NB4 (cell line): Measurements from ENCODE around the gene MRPL2.

Experiments used
- DNase-seq: peaks from one replicate; pipeline ENCODE4 v3.0.0; 2010; ENCODE audit warnings: low read depth
- H3K4me3 ChIP-seq: one replicate; pipeline ENCODE4 v1.5.1; 2011; ENCODE audit warnings: mild to moderate bottlenecking, low read depth, low read length, moderate library complexity
- MYC ChIP-seq: IDR thresholded peaks from 2 replicates; pipeline ENCODE4 v1.6.1; 2011; ENCODE audit warnings: low read depth, low read length
- POLR2A ChIP-seq: IDR thresholded peaks from 2 replicates; pipeline ENCODE4 v1.6.1; 2011; ENCODE audit warnings: mild to moderate bottlenecking; ENCODE audit not compliant: insufficient read length; ENCODE audit errors: extremely low read depth
- TF ChIP-seq, protein P1 (sequence below): IDR thresholded peaks from one replicate; pipeline ENCODE4 v1.5.1; 2012; ENCODE audit warnings: low read depth, low read length
- TF ChIP-seq, protein P2 (sequence below): IDR thresholded peaks from 2 replicates; pipeline ENCODE4 v1.6.1; 2011; ENCODE audit warnings: low read depth, low read length

MRPL2 gene

GRCh38 chr6:43062818-43063217, 3.6 kb upstream of the MRPL2 start:
- TF ChIP-seq, protein P1, sequence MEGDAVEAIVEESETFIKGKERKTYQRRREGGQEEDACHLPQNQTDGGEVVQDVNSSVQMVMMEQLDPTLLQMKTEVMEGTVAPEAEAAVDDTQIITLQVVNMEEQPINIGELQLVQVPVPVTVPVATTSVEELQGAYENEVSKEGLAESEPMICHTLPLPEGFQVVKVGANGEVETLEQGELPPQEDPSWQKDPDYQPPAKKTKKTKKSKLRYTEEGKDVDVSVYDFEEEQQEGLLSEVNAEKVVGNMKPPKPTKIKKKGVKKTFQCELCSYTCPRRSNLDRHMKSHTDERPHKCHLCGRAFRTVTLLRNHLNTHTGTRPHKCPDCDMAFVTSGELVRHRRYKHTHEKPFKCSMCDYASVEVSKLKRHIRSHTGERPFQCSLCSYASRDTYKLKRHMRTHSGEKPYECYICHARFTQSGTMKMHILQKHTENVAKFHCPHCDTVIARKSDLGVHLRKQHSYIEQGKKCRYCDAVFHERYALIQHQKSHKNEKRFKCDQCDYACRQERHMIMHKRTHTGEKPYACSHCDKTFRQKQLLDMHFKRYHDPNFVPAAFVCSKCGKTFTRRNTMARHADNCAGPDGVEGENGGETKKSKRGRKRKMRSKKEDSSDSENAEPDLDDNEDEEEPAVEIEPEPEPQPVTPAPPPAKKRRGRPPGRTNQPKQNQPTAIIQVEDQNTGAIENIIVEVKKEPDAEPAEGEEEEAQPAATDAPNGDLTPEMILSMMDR: no peak
- TF ChIP-seq POLR2A (no peak), MYC (no peak)
- TF ChIP-seq, protein P2, sequence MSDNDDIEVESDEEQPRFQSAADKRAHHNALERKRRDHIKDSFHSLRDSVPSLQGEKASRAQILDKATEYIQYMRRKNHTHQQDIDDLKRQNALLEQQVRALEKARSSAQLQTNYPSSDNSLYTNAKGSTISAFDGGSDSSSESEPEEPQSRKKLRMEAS: no peak
- H3K4me3 ChIP-seq: no peak overlapping the region
- DNase-seq: no peak

GRCh38 chr6:43061861-43062260, 2.6 kb upstream of the MRPL2 start:
- H3K4me3 ChIP-seq: no peak overlapping the region
- TF ChIP-seq, protein P1: no peak
- TF ChIP-seq, protein P2: no peak
- TF ChIP-seq POLR2A: no peak
- TF ChIP-seq MYC: no peak
- DNase-seq: no peak

DNA sequence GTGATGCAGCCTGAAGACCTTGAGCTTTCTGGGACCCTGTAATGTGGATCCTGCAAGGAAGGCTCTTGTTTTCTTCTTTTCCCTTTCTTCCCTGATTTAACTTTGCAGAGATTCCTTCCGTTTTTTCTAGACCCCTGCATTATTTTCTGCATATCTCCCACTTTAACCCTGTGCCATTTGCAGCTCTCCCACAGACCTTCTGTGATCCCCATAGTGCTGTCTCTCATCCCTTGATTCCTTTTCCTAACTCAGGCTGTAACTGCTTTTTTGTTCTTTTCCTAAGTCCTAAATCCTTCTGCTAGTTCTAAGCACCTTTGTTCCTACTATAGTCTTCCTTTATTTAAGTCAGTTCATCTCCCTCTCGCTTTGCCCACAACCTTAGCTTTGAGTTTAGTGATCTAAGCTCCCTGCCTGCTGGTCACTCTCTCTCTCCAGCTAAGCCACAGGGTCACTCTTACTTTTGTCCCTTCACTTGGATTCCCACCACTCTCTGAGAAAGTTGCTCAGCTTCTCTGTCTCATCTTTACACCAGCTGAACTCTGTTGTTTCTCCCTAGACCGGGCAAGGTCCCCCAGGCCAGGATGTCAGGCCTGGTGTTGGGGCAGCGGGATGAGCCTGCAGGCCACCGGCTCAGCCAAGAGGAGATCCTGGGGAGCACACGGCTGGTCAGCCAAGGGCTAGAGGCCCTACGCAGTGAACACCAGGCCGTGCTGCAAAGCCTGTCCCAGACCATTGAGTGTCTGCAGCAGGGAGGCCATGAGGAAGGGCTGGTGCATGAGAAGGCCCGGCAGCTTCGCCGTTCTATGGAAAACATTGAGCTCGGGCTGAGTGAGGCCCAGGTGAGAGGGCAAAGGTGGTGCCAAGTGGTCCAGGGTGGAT, 1.8 kb upstream of the MRPL2 start:
- H3K4me3 ChIP-seq: no peak overlapping the region
- TF ChIP-seq, protein P2: no peak
- no peak for TF ChIP-seq MYC
- TF ChIP-seq, protein P1: no peak
- no peak for TF ChIP-seq POLR2A
- no peak for DNase-seq

- no peak for DNase-seq
- peak overlapping the region; percentile 99 for H3K4me3 ChIP-seq
- TF ChIP-seq, protein P1: no peak
- TF ChIP-seq POLR2A: no peak
- TF ChIP-seq, protein P2: no peak
- TF ChIP-seq MYC: 0 out of 2 replicates have a peak, but pooled peaks have one; percentile 30
Observed at GRCh38 chr6:43060034-43060754, 960 bp upstream of the MRPL2 start.

DNA sequence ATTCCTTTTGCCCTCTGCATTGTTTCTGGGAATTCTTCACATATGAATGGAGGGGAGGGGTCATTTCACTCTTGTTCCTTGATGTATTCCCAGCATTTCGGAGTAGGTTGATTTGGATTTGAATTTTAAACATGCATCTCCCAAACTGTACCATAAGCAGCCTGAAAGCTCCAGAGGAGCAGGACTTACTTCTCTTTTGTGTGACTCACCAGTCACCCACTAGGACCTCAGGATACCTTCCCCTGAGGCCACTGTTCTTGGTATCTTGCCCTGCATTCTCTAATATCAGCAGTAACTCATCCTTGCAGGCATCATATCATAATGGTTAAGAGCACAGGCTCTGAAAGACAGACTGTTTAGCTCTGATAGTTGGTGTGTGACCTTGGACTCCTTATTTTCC, 703 bp downstream of the MRPL2 start:
- H3K4me3 ChIP-seq: peak overlapping the region; percentile 99
- TF ChIP-seq, protein P1: no peak
- TF ChIP-seq POLR2A (no peak), MYC (no peak)
- TF ChIP-seq, protein P2: no peak
- DNase-seq: peak; percentile 49
